Measurements from ENCODE around the gene INKA2.

The INKA2 gene

DNA sequence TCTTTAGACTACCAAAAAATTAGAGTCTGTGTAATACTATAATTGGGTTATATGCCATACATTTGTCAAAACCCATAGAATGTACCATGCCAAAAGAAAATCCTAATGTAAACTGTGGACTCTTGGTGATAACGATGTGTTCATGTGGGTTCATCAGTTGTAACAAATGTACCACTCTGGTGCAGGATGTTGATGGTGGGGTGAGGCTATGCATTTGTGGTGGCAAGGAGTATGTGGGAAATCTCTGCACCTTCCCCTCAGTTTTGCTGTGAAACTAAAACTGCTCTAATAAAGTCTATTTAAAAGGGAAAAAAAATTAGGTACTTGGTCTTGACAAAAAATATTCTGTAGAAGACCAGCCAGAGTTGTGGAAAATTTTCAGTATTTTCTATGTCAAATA lies 43.4 kb downstream of the INKA2 start:
- DNase-seq, result no peak

DNA sequence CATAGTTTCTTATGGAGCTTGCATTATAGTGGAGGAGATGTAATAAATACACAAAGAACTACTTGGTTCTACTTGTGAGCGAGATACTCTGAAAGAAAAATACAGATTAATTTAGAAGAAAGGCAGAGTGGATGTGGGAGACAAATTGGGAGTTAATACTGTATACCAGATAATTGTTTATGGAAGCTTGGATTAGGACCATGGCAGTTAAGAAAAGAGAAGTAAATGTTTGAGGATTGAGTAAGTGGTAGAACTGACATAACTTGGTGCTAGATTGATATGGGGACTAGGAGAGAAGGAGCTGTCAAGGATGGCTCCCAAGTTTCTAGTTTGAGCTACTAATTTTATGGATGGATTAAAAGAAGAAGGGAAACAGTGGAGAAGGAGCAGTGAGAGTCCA lies 47.3 kb downstream of the INKA2 start:
- no peak for DNase-seq

DNA sequence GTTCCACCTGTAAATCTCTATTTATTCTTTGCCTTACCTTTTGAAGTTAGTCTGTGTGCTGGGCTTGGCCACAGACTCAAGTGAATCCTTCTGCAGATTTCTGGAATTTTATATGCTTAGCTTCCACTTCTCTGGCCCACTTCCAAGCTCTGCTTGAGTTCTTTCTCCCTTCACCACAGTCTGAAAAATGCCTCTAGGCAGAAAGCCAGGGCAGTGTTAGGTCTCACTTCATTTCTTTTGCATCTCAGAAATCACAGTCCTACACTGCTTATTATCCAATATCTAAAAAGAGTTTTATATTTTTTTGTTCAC lies 48.9 kb downstream of the INKA2 start:
- no peak for DNase-seq
